Neural progenitor cell (in vitro differentiated cells): ENCODE measurements around the gene HES5. TPM values are rescaled to one million over a fixed set of nuclear protein-coding genes. Genes with fewer than 3 reads are reported as not detected.

ENCODE experiments used
- DNase-seq: peaks from one replicate; pipeline ENCODE4 v3.0.0-alpha.2; 2016; ENCODE audit warnings: low spot score
- H2AFZ ChIP-seq: fragments of 200-600 bp; sonication (generic); replicated peaks from 2 replicates; pipeline ENCODE4 v1.6.1; 2016; ENCODE audit warnings: antibody characterized with exemption
- H3F3A ChIP-seq: fragments of 200-600 bp; sonication (generic); 2 replicates; pipeline ENCODE4 v1.6.1; 2016; ENCODE audit warnings: antibody characterized with exemption, low read depth
- H3K27ac ChIP-seq: fragments of 200-600 bp; sonication (generic); 2 replicates; pipeline ENCODE4 v1.5.1; 2016; ENCODE audit warnings: mild to moderate bottlenecking
- H3K27me3 ChIP-seq: fragments of 200-600 bp; sonication (generic); 2 replicates; pipeline ENCODE4 v1.6.1; 2016; ENCODE audit warnings: mild to moderate bottlenecking, moderate library complexity
- H3K36me3 ChIP-seq: fragments of 200-600 bp; sonication (generic); 2 replicates; pipeline ENCODE4 v1.5.1; 2016
- H3K4me1 ChIP-seq: fragments of 200-600 bp; sonication (generic); 2 replicates; pipeline ENCODE4 v1.6.1; 2016; ENCODE audit warnings: mixed run types
- H3K4me2 ChIP-seq: fragments of 200-600 bp; sonication (generic); 2 replicates; pipeline ENCODE4 v1.6.1; 2016
- H3K4me3 ChIP-seq: fragments of 200-600 bp; sonication (generic); 2 replicates; pipeline ENCODE4 v1.5.1; 2016
- H3K79me2 ChIP-seq: fragments of 200-600 bp; sonication (generic); 2 replicates; pipeline ENCODE4 v1.6.1; 2016; ENCODE audit warnings: low read depth
- H3K9ac ChIP-seq: fragments of 200-600 bp; sonication (generic); 2 replicates; pipeline ENCODE4 v1.6.1; 2016
- H3K9me3 ChIP-seq: fragments of 200-600 bp; sonication (generic); 2 replicates; pipeline ENCODE4 v1.5.1; 2016; ENCODE audit warnings: low read depth
- H4K20me1 ChIP-seq: fragments of 200-600 bp; sonication (generic); 2 replicates; pipeline ENCODE4 v1.6.1; 2016; ENCODE audit warnings: low read depth
- H3K27ac Mint-ChIP-seq: 3 replicates; pipeline ENCODE4 v1.8.0; 2021; ENCODE audit warnings: mixed read lengths
- H3K27me3 Mint-ChIP-seq: 2 replicates; pipeline ENCODE4 v1.8.0; 2022; ENCODE audit warnings: low read depth, mild to moderate bottlenecking, inconsistent platforms, moderate library complexity, mixed read lengths; ENCODE audit not compliant: insufficient read depth
- H3K36me3 Mint-ChIP-seq: 3 replicates; pipeline ENCODE4 v1.8.0; 2021; ENCODE audit warnings: mixed read lengths
- H3K4me1 Mint-ChIP-seq: 3 replicates; pipeline ENCODE4 v1.8.0; 2021; ENCODE audit warnings: mixed read lengths
- H3K4me3 Mint-ChIP-seq: 3 replicates; pipeline ENCODE4 v1.8.0; 2021; ENCODE audit warnings: mild to moderate bottlenecking, moderate library complexity, mixed read lengths
- H3K9me3 Mint-ChIP-seq: 3 replicates; pipeline ENCODE4 v1.8.0; 2020; ENCODE audit warnings: mixed read lengths
- EZH2 ChIP-seq: fragments of 200-600 bp; sonication (generic); IDR thresholded peaks from 2 replicates; pipeline ENCODE4 v1.6.1; 2017; ENCODE audit warnings: antibody characterized with exemption, mild to moderate bottlenecking, moderate library complexity
- EZH2phosphoT487 ChIP-seq: fragments of 200-600 bp; sonication (generic); IDR thresholded peaks from 2 replicates; pipeline ENCODE4 v1.6.1; 2017; ENCODE audit warnings: antibody characterized with exemption
- total RNA-seq: library from RNA; depleted of rRNA; stranded (reverse); fragments of >200 nt; gene quantifications from 2 replicates; pipeline ENCODE4 v1.2.3, GENCODE V29; 2015; ENCODE audit warnings: low replicate concordance
- TF ChIP-seq, protein P1 (sequence below): fragments of 200-600 bp; sonication (generic); IDR thresholded peaks from 2 replicates; pipeline ENCODE4 v1.5.1; 2017; ENCODE audit warnings: antibody characterized with exemption, mild to moderate bottlenecking

Gene HES5
- total RNA-seq, 1 donor from 2014 or later, result 6.4 TPM

DNA sequence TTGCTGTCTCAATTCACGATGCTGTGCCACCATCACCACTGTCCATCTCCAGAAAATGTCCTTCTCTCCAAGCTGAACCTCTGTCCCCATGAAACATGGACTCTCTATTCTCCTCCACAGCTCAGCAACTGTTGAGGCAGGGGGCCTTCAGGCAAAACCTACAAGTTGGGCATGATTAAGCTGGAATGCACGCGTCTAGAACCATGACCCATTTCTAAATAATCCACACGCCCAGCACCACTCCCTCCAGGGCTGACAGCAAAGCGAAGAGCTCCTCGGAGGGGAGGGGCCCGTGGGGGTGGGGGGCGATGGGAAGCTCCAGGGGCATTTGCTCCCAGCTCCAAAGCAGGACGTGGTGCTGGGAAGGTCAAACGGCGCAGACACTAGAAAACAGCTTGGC, 3.3 kb upstream of the HES5 start:
- peaks cover 25% of the 10 kb centered on the region for H3K27me3 Mint-ChIP-seq
- no peaks in the 10 kb centered on the region for H3K36me3 Mint-ChIP-seq
- Histone ChIP-seq H3K27ac (no peak overlapping the region), H3K79me2 (no peaks in the 10 kb centered on the region), H3K36me3 (no peaks in the 10 kb centered on the region), H3K9ac (no peak overlapping the region), H3K9me3 (no peaks in the 10 kb centered on the region), H3K4me1 (peaks cover 58% of the 10 kb centered on the region), H2AFZ (no peak overlapping the region), H3K4me3 (no peak overlapping the region), H3K27me3 (peaks cover 100% of the 10 kb centered on the region), H3F3A (peaks cover 23% of the 10 kb centered on the region), H4K20me1 (peaks cover 13% of the 10 kb centered on the region), H3K4me2 (peak overlapping the region; percentile 1)
- no peak for TF ChIP-seq EZH2
- TF ChIP-seq, protein P1, sequence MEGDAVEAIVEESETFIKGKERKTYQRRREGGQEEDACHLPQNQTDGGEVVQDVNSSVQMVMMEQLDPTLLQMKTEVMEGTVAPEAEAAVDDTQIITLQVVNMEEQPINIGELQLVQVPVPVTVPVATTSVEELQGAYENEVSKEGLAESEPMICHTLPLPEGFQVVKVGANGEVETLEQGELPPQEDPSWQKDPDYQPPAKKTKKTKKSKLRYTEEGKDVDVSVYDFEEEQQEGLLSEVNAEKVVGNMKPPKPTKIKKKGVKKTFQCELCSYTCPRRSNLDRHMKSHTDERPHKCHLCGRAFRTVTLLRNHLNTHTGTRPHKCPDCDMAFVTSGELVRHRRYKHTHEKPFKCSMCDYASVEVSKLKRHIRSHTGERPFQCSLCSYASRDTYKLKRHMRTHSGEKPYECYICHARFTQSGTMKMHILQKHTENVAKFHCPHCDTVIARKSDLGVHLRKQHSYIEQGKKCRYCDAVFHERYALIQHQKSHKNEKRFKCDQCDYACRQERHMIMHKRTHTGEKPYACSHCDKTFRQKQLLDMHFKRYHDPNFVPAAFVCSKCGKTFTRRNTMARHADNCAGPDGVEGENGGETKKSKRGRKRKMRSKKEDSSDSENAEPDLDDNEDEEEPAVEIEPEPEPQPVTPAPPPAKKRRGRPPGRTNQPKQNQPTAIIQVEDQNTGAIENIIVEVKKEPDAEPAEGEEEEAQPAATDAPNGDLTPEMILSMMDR, result no peak
- TF ChIP-seq EZH2phosphoT487, result no peak
- H3K27ac Mint-ChIP-seq, result peak overlapping the region; percentile 97
- H3K4me1 Mint-ChIP-seq, result peaks cover 54% of the 10 kb centered on the region
- DNase-seq, result no peak
- peak overlapping the region; percentile 32 for H3K4me3 Mint-ChIP-seq
- H3K9me3 Mint-ChIP-seq, result no peaks in the 10 kb centered on the region

DNA sequence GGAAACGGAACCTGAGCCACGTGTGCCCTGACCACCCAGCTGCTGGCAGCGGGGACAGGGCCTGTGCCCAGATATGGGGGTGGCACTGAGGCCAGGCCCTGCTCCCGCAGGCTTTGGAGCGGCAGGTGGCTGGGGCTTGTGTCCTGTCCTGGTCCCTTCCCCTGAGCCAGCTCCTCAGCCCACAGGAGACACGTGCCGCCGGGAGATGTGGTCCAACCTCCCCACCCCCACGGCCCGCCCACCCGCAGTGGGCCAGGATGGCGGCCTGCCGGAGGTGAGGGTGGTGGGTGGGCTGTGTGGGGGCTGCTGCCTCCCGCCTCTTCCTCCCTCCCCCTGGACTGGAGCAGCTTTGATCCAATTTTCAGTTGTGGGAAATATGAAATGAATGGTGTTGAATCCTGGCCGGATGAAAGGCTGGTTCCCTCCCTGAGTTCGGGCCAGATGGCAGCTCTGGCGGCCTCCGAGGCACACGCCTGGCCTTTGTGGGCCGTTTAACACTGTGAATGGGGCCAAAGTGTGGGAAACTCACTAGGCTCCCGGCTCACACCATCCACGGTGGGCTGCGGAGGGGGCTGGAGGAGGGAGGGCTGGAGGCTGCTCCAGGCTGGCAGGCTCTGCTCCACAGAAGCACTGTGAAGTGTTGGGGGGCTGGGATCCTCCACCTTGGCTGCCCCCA, 2.6 kb upstream of the HES5 start:
- no peaks in the 10 kb centered on the region for H3K36me3 Mint-ChIP-seq

DNA sequence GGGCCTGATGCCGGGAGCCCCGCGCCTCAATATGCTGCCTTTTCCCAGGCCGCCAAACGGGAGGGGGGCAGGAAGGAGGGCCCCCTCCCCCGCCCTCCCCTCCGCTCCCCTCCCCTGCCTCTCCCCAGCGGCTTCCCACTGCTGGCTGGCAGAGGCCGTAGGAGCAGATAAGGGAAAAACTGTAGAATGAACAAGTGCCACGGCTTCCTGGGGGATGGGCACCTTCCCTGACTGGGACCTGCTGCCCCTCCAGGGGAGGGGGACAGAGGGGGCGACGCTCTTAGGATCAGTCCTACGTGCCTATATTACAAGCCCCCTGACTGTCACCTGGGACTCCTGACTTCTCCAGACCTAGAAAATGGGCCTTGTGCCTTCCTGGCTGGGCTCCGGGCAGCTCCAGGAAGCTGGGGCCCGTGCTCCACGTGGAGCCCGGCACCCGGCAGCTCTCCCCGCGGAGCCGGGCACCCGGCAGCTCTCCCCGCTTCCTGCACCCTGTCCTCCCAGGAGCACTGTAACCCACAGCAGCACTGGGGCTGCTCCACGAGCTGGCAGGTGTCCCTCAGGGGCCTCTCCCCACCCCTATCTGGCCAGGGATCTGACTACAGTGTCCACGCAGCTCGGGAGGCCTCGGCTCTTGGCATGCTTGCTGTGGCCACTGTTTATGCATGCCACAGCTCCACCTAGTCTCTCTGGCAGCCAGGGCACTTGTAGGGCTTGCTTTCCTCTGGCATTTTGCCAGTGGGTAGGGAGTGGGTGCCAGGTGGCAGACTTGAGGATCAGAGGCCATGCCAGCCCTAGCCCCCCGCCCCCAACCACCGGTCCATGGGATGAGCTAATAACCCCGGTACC, 674 bp upstream of the HES5 start:
- peaks cover 3% of the 10 kb centered on the region for H3K79me2 ChIP-seq
- Mint-ChIP-seq H3K36me3 (no peaks in the 10 kb centered on the region), H3K4me3 (peak overlapping the region; percentile 74), H3K27ac (no peak overlapping the region), H3K4me1 (peaks cover 54% of the 10 kb centered on the region), H3K9me3 (no peaks in the 10 kb centered on the region), H3K27me3 (peaks cover 24% of the 10 kb centered on the region)
- H3K4me3 ChIP-seq, result peak overlapping the region; percentile 3
- H2AFZ ChIP-seq, result no peak overlapping the region
- H3K9ac ChIP-seq, result no peak overlapping the region
- H3F3A ChIP-seq, result peaks cover 23% of the 10 kb centered on the region
- H3K4me1 ChIP-seq, result peaks cover 59% of the 10 kb centered on the region
- H3K4me2 ChIP-seq, result peak overlapping the region; percentile 64
- H3K9me3 ChIP-seq, result no peaks in the 10 kb centered on the region
- TF ChIP-seq, protein P1, result no peak
- no peak for TF ChIP-seq EZH2
- H3K36me3 ChIP-seq, result no peaks in the 10 kb centered on the region
- peaks cover 33% of the 10 kb centered on the region for H4K20me1 ChIP-seq
- peaks cover 93% of the 10 kb centered on the region for H3K27me3 ChIP-seq
- DNase-seq, result no peak
- H3K27ac ChIP-seq, result no peak overlapping the region

More for the DNA sequence above, 2.6 kb upstream of the HES5 start:
- no peak overlapping the region for H3K4me3 ChIP-seq
- H3K9ac ChIP-seq, result no peak overlapping the region
- Mint-ChIP-seq H3K27me3 (peaks cover 24% of the 10 kb centered on the region), H3K27ac (peak overlapping the region; percentile 97), H3K4me1 (peaks cover 56% of the 10 kb centered on the region), H3K9me3 (no peaks in the 10 kb centered on the region), H3K4me3 (peak overlapping the region; percentile 67)
- TF ChIP-seq EZH2phosphoT487 (no peak), EZH2 (no peak)
- TF ChIP-seq, protein P1, result no peak
- H3K4me2 ChIP-seq, result peak overlapping the region; percentile 1
- peaks cover 20% of the 10 kb centered on the region for H4K20me1 ChIP-seq
- DNase-seq, result peak; percentile 60
- H3F3A ChIP-seq, result peaks cover 23% of the 10 kb centered on the region
- peaks cover 59% of the 10 kb centered on the region for H3K4me1 ChIP-seq
- H3K27ac ChIP-seq, result no peak overlapping the region
- no peaks in the 10 kb centered on the region for H3K79me2 ChIP-seq
- no peaks in the 10 kb centered on the region for H3K9me3 ChIP-seq
- no peaks in the 10 kb centered on the region for H3K36me3 ChIP-seq
- H2AFZ ChIP-seq, result no peak overlapping the region
- peaks cover 100% of the 10 kb centered on the region for H3K27me3 ChIP-seq
